ENCODE data around the gene SLCO4A1.

The SLCO4A1 gene

DNA sequence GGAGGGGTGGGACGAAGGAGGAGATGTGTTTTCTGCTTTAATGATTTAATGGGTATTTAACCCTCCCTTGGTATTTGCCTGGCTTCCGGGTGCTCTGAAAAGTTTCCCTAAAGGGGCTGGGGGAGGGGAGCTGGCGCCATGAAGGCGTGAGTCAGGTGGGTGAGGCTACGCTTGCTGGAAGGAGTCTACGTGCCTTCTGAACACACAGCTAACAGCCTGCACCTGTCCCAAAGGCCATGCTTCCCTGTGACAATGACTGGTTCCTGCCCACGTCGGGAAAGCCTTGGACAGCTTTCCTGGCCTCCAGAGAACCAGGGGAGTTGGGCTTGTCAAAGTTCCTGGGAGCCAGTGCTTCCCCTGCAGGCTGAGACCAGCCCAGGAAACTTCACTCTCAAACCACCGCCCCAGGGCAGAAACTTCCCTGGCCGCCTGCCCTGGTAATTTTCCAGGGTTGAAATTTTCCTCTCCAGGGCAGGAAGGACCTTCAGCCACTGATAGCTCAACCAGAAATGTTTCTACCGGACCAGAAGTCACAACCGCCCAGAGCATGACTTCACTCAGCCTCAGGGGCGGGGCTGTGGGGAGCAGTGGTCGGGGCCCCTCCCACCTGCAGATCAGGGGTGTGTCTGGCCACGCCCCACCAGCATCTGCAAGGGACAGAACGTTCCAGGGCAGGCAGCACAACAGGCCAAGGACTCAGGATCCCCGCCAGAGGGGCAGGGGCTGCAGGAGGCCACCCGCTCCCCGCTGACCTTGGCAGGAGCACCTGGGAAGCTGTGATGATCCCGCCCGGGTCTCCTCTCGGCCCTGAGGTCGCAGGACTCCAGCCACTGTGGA lies 18.6 kb upstream of the SLCO4A1 start:
- TF ChIP-seq ZNF565 (CRISPR knock-in tag; conservative IDR thresholded peaks at IDR 0.05; ENCODE audit: low read depth) (no peak), GLIS3 (CRISPR knock-in tag; IDR thresholded peaks at IDR 0.05) (no peak), OSR1 (CRISPR knock-in tag; IDR thresholded peaks at IDR 0.05) (no peak), ARNTL (CRISPR knock-in tag; IDR thresholded peaks at IDR 0.05; ENCODE audit: borderline replicate concordance, low read depth) (no peak), SNAI2 (CRISPR knock-in tag; IDR thresholded peaks at IDR 0.05) (no peak), ZFP3 (CRISPR knock-in tag; IDR thresholded peaks at IDR 0.05) (no peak), ZC3H10 (CRISPR knock-in tag; IDR thresholded peaks at IDR 0.05) (no peak), BACH2 (CRISPR knock-in tag; IDR thresholded peaks at IDR 0.05; ENCODE audit: borderline replicate concordance) (no peak)
- TF ChIP-seq, protein P1, sequence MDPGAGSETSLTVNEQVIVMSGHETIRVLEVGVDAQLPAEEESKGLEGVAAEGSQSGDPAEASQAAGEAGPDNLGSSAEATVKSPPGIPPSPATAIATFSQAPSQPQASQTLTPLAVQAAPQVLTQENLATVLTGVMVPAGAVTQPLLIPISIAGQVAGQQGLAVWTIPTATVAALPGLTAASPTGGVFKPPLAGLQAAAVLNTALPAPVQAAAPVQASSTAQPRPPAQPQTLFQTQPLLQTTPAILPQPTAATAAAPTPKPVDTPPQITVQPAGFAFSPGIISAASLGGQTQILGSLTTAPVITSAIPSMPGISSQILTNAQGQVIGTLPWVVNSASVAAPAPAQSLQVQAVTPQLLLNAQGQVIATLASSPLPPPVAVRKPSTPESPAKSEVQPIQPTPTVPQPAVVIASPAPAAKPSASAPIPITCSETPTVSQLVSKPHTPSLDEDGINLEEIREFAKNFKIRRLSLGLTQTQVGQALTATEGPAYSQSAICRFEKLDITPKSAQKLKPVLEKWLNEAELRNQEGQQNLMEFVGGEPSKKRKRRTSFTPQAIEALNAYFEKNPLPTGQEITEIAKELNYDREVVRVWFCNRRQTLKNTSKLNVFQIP (CRISPR knock-in tag; IDR thresholded peaks at IDR 0.05; ENCODE audit: borderline replicate concordance, low read depth) = no peak
- TF ChIP-seq, protein P2, sequence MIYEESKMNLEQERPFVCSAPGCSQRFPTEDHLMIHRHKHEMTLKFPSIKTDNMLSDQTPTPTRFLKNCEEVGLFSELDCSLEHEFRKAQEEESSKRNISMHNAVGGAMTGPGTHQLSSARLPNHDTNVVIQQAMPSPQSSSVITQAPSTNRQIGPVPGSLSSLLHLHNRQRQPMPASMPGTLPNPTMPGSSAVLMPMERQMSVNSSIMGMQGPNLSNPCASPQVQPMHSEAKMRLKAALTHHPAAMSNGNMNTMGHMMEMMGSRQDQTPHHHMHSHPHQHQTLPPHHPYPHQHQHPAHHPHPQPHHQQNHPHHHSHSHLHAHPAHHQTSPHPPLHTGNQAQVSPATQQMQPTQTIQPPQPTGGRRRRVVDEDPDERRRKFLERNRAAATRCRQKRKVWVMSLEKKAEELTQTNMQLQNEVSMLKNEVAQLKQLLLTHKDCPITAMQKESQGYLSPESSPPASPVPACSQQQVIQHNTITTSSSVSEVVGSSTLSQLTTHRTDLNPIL (CRISPR knock-in tag; IDR thresholded peaks at IDR 0.05; ENCODE audit: low read depth) = no peak
- TF ChIP-seq, protein P3, sequence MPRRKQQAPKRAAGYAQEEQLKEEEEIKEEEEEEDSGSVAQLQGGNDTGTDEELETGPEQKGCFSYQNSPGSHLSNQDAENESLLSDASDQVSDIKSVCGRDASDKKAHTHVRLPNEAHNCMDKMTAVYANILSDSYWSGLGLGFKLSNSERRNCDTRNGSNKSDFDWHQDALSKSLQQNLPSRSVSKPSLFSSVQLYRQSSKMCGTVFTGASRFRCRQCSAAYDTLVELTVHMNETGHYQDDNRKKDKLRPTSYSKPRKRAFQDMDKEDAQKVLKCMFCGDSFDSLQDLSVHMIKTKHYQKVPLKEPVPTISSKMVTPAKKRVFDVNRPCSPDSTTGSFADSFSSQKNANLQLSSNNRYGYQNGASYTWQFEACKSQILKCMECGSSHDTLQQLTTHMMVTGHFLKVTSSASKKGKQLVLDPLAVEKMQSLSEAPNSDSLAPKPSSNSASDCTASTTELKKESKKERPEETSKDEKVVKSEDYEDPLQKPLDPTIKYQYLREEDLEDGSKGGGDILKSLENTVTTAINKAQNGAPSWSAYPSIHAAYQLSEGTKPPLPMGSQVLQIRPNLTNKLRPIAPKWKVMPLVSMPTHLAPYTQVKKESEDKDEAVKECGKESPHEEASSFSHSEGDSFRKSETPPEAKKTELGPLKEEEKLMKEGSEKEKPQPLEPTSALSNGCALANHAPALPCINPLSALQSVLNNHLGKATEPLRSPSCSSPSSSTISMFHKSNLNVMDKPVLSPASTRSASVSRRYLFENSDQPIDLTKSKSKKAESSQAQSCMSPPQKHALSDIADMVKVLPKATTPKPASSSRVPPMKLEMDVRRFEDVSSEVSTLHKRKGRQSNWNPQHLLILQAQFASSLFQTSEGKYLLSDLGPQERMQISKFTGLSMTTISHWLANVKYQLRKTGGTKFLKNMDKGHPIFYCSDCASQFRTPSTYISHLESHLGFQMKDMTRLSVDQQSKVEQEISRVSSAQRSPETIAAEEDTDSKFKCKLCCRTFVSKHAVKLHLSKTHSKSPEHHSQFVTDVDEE (CRISPR knock-in tag; IDR thresholded peaks at IDR 0.05) = no peak
- ATAC-seq = peak; percentile 86

DNA sequence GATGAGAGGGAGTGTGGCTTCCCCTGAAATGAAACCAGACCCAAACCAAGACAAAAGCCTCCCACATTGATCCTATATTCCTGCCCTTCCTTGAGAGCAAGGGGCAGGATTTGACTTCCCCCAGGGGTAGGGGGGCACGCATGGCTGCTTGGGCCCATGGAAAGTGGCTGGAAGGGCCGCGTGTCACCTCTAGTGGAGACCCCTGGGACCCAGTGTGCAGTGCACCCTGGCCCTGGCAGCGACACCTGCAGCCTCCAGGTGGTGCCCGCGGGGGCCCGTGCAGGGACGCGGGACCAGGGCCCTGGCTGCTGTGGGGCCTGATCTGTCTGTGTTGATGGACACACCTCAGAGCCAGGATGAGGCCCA lies 18.0 kb upstream of the SLCO4A1 start:
- no peak for ATAC-seq

DNA sequence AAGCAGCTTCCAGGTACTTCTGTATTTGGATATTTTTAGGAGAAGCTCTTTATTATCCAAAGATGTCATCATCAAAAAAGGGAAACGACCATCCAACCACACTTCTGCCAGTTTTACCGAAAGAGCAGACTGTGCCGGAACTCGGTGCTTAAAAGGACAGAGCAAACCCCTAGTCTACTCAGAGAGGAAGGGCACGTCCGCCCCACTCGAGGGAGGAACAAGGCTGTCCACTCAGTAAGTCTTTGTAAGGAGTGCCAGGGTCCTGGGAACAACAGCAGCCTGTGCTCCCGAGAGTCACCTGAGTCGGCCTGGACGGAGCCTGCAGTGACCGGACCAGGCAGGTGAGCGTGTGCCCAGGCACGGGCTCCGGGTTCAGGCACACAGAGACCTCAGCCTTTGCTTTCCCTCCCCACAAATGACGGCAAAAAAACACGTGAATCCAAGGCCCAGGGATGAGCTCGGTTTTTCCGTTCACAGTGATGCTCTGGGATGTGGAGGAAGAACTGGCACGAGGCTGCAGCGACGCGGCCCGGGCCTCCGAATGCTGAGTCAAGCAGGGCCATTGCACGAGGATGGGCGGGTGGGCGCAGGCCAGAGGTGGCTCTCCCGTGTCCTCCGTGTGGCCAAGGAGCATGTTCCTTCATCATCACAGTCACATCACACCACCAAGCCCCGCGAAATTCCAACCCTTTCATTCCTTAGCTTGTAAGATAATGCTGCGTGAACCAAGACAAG lies 17.4 kb upstream of the SLCO4A1 start:
- TF ChIP-seq, protein P4, sequence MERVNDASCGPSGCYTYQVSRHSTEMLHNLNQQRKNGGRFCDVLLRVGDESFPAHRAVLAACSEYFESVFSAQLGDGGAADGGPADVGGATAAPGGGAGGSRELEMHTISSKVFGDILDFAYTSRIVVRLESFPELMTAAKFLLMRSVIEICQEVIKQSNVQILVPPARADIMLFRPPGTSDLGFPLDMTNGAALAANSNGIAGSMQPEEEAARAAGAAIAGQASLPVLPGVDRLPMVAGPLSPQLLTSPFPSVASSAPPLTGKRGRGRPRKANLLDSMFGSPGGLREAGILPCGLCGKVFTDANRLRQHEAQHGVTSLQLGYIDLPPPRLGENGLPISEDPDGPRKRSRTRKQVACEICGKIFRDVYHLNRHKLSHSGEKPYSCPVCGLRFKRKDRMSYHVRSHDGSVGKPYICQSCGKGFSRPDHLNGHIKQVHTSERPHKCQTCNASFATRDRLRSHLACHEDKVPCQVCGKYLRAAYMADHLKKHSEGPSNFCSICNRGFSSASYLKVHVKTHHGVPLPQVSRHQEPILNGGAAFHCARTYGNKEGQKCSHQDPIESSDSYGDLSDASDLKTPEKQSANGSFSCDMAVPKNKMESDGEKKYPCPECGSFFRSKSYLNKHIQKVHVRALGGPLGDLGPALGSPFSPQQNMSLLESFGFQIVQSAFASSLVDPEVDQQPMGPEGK (CRISPR knock-in tag; IDR thresholded peaks at IDR 0.05; ENCODE audit: borderline replicate concordance) = no peak
- no peak for TF ChIP-seq ZC3H10 (CRISPR knock-in tag; IDR thresholded peaks at IDR 0.05)

More for the DNA sequence above, 18.0 kb upstream of the SLCO4A1 start:
- TF ChIP-seq ZFP30 (CRISPR knock-in tag; IDR thresholded peaks at IDR 0.05) (no peak), ZNF8 (CRISPR knock-in tag; IDR thresholded peaks at IDR 0.05) (no peak), TCF4 (CRISPR knock-in tag; IDR thresholded peaks at IDR 0.05; ENCODE audit: borderline replicate concordance) (no peak), OSR1 (CRISPR knock-in tag; IDR thresholded peaks at IDR 0.05) (no peak), RARB (CRISPR knock-in tag; IDR thresholded peaks at IDR 0.05) (no peak), GLIS3 (CRISPR knock-in tag; IDR thresholded peaks at IDR 0.05) (no peak), ARNTL (CRISPR knock-in tag; IDR thresholded peaks at IDR 0.05; ENCODE audit: borderline replicate concordance, low read depth) (no peak), SNAI2 (CRISPR knock-in tag; IDR thresholded peaks at IDR 0.05) (no peak), ISL1 (CRISPR knock-in tag; IDR thresholded peaks at IDR 0.05) (no peak), PPARA (CRISPR knock-in tag; IDR thresholded peaks at IDR 0.05; ENCODE audit: borderline replicate concordance) (no peak), ZFP3 (CRISPR knock-in tag; IDR thresholded peaks at IDR 0.05) (no peak)
- TF ChIP-seq, protein P2 (CRISPR knock-in tag; IDR thresholded peaks at IDR 0.05; ENCODE audit: low read depth) = no peak

More for the DNA sequence above, 17.4 kb upstream of the SLCO4A1 start:
- no peak for ATAC-seq
